ENCODE results near the gene ANGPTL2. TPM values are rescaled to one million over a fixed set of nuclear protein-coding genes. Genes with fewer than 3 reads are reported as not detected.

Gene ANGPTL2
- total RNA-seq, 2 experiments from 2014 or later: not detected

- H4K20me1 ChIP-seq (ENCODE audit: insufficient read depth, low read length): no peaks in the 10 kb centered on the region
- ChIA-PET POLR2A (interaction anchor here (1.1 kb wide), 1 partner anchor 9 kb away, joined by 3 read pairs; no protein-coding TSS in a partner anchor), CTCF (ENCODE audit: unreplicated experiment) (no interaction called here)
- no peak for DNase-seq (ENCODE audit: low spot score)
- no peaks in the 10 kb centered on the region for H3K9me3 ChIP-seq (ENCODE audit: low read length)
- no peak overlapping the region for H3K4me3 ChIP-seq (ENCODE audit: low read depth, low read length, poor library complexity, severe bottlenecking)
- H3K4me2 ChIP-seq (ENCODE audit: low read length): no peak overlapping the region
- no peaks in the 10 kb centered on the region for H3K36me3 ChIP-seq (ENCODE audit: insufficient read depth, low read length)
- H3K27ac ChIP-seq (ENCODE audit: low read depth, low read length, poor library complexity, severe bottlenecking): no peak overlapping the region
- H3K4me1 ChIP-seq (ENCODE audit: insufficient read depth, low read length, poor library complexity, severe bottlenecking): peaks cover 11% of the 10 kb centered on the region
- no peaks in the 10 kb centered on the region for H3K79me2 ChIP-seq (ENCODE audit: insufficient read depth, low read depth, low read length)
- H2AFZ ChIP-seq (ENCODE audit: low read length): no peak overlapping the region
- no TSS peak for BruUV-seq (replicated peaks)
- intact Hi-C loops (cut with micrococcal nuclease; ENCODE audit: unreplicated experiment): no loop called here
- no peak for TF ChIP-seq EZH2phosphoT487 (IDR thresholded peaks at IDR 0.05; ENCODE audit: borderline replicate concordance, low read depth, low read length)
- H3K9me2 ChIP-seq (ENCODE audit: insufficient read depth, low read length): no peaks in the 10 kb centered on the region
Observed at GRCh38 chr9:127058011-127058644, 64.3 kb downstream of the ANGPTL2 start.

GRCh38 chr9:127056446-127056845 is 66.0 kb downstream of the ANGPTL2 start:
- Histone ChIP-seq H3K4me2 (ENCODE audit: low read length) (no peak overlapping the region), H3K27ac (ENCODE audit: low read depth, low read length, poor library complexity, severe bottlenecking) (no peak overlapping the region), H3K4me3 (ENCODE audit: low read depth, low read length, poor library complexity, severe bottlenecking) (no peak overlapping the region), H3K9me3 (ENCODE audit: low read length) (no peaks in the 10 kb centered on the region), H4K20me1 (ENCODE audit: insufficient read depth, low read length) (no peaks in the 10 kb centered on the region), H3K4me1 (ENCODE audit: insufficient read depth, low read length, poor library complexity, severe bottlenecking) (peaks cover 11% of the 10 kb centered on the region), H3K79me2 (ENCODE audit: insufficient read depth, low read depth, low read length) (no peaks in the 10 kb centered on the region), H2AFZ (ENCODE audit: low read length) (no peak overlapping the region), H3K36me3 (ENCODE audit: insufficient read depth, low read length) (no peaks in the 10 kb centered on the region), H3K9me2 (ENCODE audit: insufficient read depth, low read length) (no peaks in the 10 kb centered on the region)
- CTCF ChIA-PET (ENCODE audit: unreplicated experiment): interaction anchor here (0.6 kb wide), 1 partner anchor 134 kb away, joined by 4 read pairs; no protein-coding TSS in a partner anchor
- intact Hi-C loops (cut with micrococcal nuclease; ENCODE audit: unreplicated experiment): no loop called here
- POLR2A ChIA-PET: interaction anchor here (1.2 kb wide), 1 partner anchor 10 kb away, joined by 3 read pairs; no protein-coding TSS in a partner anchor
- TF ChIP-seq CTCF (conservative IDR thresholded peaks at IDR 0.05; ENCODE audit: low read length) (no peak), EZH2phosphoT487 (IDR thresholded peaks at IDR 0.05; ENCODE audit: borderline replicate concordance, low read depth, low read length) (no peak)
- no TSS peak for BruUV-seq (replicated peaks)
- no peak for DNase-seq (ENCODE audit: low spot score)

- no TSS peak for BruUV-seq (replicated peaks)
- H2AFZ ChIP-seq (ENCODE audit: low read length): no peak overlapping the region
- H3K9me2 ChIP-seq (ENCODE audit: insufficient read depth, low read length): no peaks in the 10 kb centered on the region
- no peaks in the 10 kb centered on the region for H4K20me1 ChIP-seq (ENCODE audit: insufficient read depth, low read length)
- H3K4me2 ChIP-seq (ENCODE audit: low read length): no peak overlapping the region
- no peaks in the 10 kb centered on the region for H3K36me3 ChIP-seq (ENCODE audit: insufficient read depth, low read length)
- TF ChIP-seq EZH2phosphoT487 (IDR thresholded peaks at IDR 0.05; ENCODE audit: borderline replicate concordance, low read depth, low read length): no peak
- no peak for TF ChIP-seq CTCF (conservative IDR thresholded peaks at IDR 0.05; ENCODE audit: low read length)
- H3K4me3 ChIP-seq (ENCODE audit: low read depth, low read length, poor library complexity, severe bottlenecking): no peak overlapping the region
- no peaks in the 10 kb centered on the region for H3K9me3 ChIP-seq (ENCODE audit: low read length)
- CTCF ChIA-PET (ENCODE audit: unreplicated experiment): interaction anchor here (0.6 kb wide), 1 partner anchor 134 kb away, joined by 4 read pairs; no protein-coding TSS in a partner anchor
- peaks cover 11% of the 10 kb centered on the region for H3K4me1 ChIP-seq (ENCODE audit: insufficient read depth, low read length, poor library complexity, severe bottlenecking)
- H3K27ac ChIP-seq (ENCODE audit: low read depth, low read length, poor library complexity, severe bottlenecking): no peak overlapping the region
- POLR2A ChIA-PET: interaction anchor here (0.6 kb wide), 1 partner anchor 10 kb away, joined by 3 read pairs; no protein-coding TSS in a partner anchor
- no peaks in the 10 kb centered on the region for H3K79me2 ChIP-seq (ENCODE audit: insufficient read depth, low read depth, low read length)
- intact Hi-C loops (cut with micrococcal nuclease; ENCODE audit: unreplicated experiment): no loop called here
- DNase-seq (ENCODE audit: low spot score): no peak
Observed at GRCh38 chr9:127055745-127056402, 66.6 kb downstream of the ANGPTL2 start.
